RWPE1 (cell line): ENCODE data around the gene TMEM69.

Experiments
- CTCF ChIA-PET: fragments of 350-600 bp; sonication (Branson Sonifier 250); formaldehyde crosslinking; extraction: SDS; loops from one replicate; lab custom pipeline; 2021; lab: Yijun Ruan, JAX
- POLR2A ChIA-PET: fragments of 400-600 bp; formaldehyde crosslinking; extraction: SDS; loops from one replicate; lab custom pipeline; 2020; ENCODE audit warnings: antibody characterized with exemption; ENCODE audit not compliant: low non-redundant PET; lab: Yijun Ruan, JAX
- DNase-seq: peaks from one replicate; pipeline ENCODE4 v3.0.0; 2012; ENCODE audit warnings: low spot score
- H3K27ac ChIP-seq: fragments of 450-650 bp; 2 replicates; pipeline ENCODE4 v1.5.1; 2017
- TF ChIP-seq, protein P1 (sequence below): fragments of 450-650 bp; conservative IDR thresholded peaks from 2 replicates; pipeline ENCODE4 v1.5.1; 2017; ENCODE audit warnings: low read depth, mild to moderate bottlenecking

Gene TMEM69

GRCh38 chr1:45647248-45648021 is 40.5 kb upstream of the TMEM69 start:
- ChIA-PET CTCF (no interaction called here), POLR2A (interaction anchor here (0.6 kb wide), 1 partner anchor 9 kb away, joined by 6 read pairs; no protein-coding TSS in a partner anchor)
- DNase-seq: no peak
- TF ChIP-seq, protein P1, sequence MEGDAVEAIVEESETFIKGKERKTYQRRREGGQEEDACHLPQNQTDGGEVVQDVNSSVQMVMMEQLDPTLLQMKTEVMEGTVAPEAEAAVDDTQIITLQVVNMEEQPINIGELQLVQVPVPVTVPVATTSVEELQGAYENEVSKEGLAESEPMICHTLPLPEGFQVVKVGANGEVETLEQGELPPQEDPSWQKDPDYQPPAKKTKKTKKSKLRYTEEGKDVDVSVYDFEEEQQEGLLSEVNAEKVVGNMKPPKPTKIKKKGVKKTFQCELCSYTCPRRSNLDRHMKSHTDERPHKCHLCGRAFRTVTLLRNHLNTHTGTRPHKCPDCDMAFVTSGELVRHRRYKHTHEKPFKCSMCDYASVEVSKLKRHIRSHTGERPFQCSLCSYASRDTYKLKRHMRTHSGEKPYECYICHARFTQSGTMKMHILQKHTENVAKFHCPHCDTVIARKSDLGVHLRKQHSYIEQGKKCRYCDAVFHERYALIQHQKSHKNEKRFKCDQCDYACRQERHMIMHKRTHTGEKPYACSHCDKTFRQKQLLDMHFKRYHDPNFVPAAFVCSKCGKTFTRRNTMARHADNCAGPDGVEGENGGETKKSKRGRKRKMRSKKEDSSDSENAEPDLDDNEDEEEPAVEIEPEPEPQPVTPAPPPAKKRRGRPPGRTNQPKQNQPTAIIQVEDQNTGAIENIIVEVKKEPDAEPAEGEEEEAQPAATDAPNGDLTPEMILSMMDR: no peak
- H3K27ac ChIP-seq: no peak overlapping the region

GRCh38 chr1:45654540-45655280 is 33.3 kb upstream of the TMEM69 start:
- ChIA-PET CTCF (no interaction called here), POLR2A (interaction anchor here (0.5 kb wide), 1 partner anchor 34 kb away, joined by 8 read pairs; no protein-coding TSS in a partner anchor)

GRCh38 chr1:45656573-45657226 is 31.3 kb upstream of the TMEM69 start:
- TF ChIP-seq, protein P1: no peak
- ChIA-PET POLR2A (interaction anchor here (0.6 to 0.7 kb wide), 2 partner anchors 9 to 10 kb away, joined by 4 to 6 read pairs; no protein-coding TSS in a partner anchor), CTCF (interaction anchor here (0.6 kb wide), 1 partner anchor 171 kb away, joined by 5 read pairs; no protein-coding TSS in a partner anchor)
- no peak overlapping the region for H3K27ac ChIP-seq
- DNase-seq: no peak

More at GRCh38 chr1:45654540-45655280, 33.3 kb upstream of the TMEM69 start:
- TF ChIP-seq, protein P1: no peak
- no peak overlapping the region for H3K27ac ChIP-seq
- no peak for DNase-seq

GRCh38 chr1:45658171-45658570 is 29.8 kb upstream of the TMEM69 start:
- no peak for DNase-seq
- POLR2A ChIA-PET: interaction anchor here (0.6 kb wide), 1 partner anchor 116 kb away, joined by 5 read pairs; no protein-coding TSS in a partner anchor
- H3K27ac ChIP-seq: no peak overlapping the region
- TF ChIP-seq, protein P1: no peak
- CTCF ChIA-PET: no interaction called here

- DNase-seq: no peak
- ChIA-PET CTCF (interaction anchor here (0.5 kb wide), 1 partner anchor 21 kb away, joined by 3 read pairs; no protein-coding TSS in a partner anchor), POLR2A (no interaction called here)
- TF ChIP-seq, protein P1: no peak
- no peak overlapping the region for H3K27ac ChIP-seq
Observed at GRCh38 chr1:45659222-45659621, 28.8 kb upstream of the TMEM69 start.

DNA sequence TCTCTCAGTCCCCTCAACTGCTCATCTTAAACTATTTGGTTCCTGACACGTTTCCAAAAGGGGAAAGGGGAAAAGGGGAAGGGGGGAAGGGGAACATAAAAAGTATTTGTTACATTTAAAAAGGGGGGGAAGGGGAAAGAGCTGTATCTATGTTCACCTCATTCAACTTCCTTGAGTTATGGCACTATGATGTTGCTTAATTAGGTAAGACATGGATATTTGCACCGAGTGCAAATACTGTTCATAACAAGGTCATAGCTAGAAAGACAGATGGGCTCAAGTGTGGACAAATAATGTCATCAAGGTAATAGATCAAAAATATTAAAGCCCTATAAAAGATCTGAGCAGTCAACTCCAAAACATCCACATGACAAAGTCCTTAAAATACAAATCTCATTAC is 27.6 kb upstream of the TMEM69 start:
- H3K27ac ChIP-seq: no peak overlapping the region
- ChIA-PET POLR2A (no interaction called here), CTCF (no interaction called here)
- DNase-seq: no peak
- TF ChIP-seq, protein P1: no peak
